HepG2 (cell line): Measurements from ENCODE around the gene ROM1. TPM values are rescaled to one million over a fixed set of nuclear protein-coding genes. Genes with fewer than 3 reads are reported as not detected.

Experiments
- ATAC-seq: fragments of 200-7000 bp; cut with Tn5 transposase; 3 replicates; pipeline ENCODE4 v1.9.1; 2020; ENCODE audit warnings: mild to moderate bottlenecking, moderate library complexity
- BruUV-seq: library from RNA; stranded (reverse); fragments of 400-500 nt; replicated peaks from 2 replicates; lab custom pipeline; 2021; lab: Mats Ljungman, UMichigan
- CTCF ChIA-PET: fragments of 300-600 bp; formaldehyde crosslinking; extraction: SDS; loops from one replicate; lab custom pipeline; 2021; ENCODE audit warnings: low total read pairs, inconsistent platforms, low intra/inter-chr PET ratio; lab: Yijun Ruan, JAX
- POLR2A ChIA-PET: fragments of 350-600 bp; sonication (Branson Sonifier 250); formaldehyde crosslinking; loops from one replicate; lab custom pipeline; 2020; ENCODE audit warnings: antibody characterized with exemption, inconsistent platforms; lab: Yijun Ruan, JAX
- DNase-seq: peaks from one replicate; pipeline ENCODE4 v3.0.0-alpha.2; 2015; ENCODE audit warnings: low spot score
- FAIRE-seq: peaks from 3 replicates; lab custom pipeline; 2011; peaks lifted over from hg19 to GRCh38; lab: Jason Lieb, UNC
- H2AFZ ChIP-seq: one replicate; pipeline ENCODE4 v1.6.1; 2011; ENCODE audit warnings: low read length, inconsistent platforms
- H3K27ac ChIP-seq: fragments of 300-600 bp; 3 replicates; pipeline ENCODE4 v1.8.0; 2011; ENCODE audit warnings: mixed run types, mild to moderate bottlenecking, mixed read lengths, low read length, inconsistent platforms; ENCODE audit not compliant: insufficient read depth; ENCODE audit errors: extremely low read length
- H3K27me3 ChIP-seq, 2 experiments: fragments of 200-600 bp in 1 of 2; 2 replicates in 1 of 2; 3 replicates in 1 of 2; pipeline versions ENCODE4 v1.6.0 to v1.8.0; 2011; ENCODE audit warnings: low read length in 2 of 2, mild to moderate bottlenecking in 2 of 2, moderate library complexity in 2 of 2, inconsistent platforms in 1 of 2; ENCODE audit not compliant: insufficient read depth in 2 of 2, control insufficient read depth in 1 of 2
- H3K36me3 ChIP-seq, 2 experiments: fragments of 200-600 bp in 1 of 2; replicated peaks in 1 of 2; 2 replicates in 1 of 2; 3 replicates in 1 of 2; pipeline versions ENCODE4 v1.5.1 to v1.8.0; 2011; ENCODE audit warnings: low read length in 2 of 2, inconsistent platforms in 1 of 2; ENCODE audit not compliant: insufficient read depth in 2 of 2, control insufficient read depth in 1 of 2
- H3K4me1 ChIP-seq: 2 replicates; pipeline ENCODE4 v1.5.1; 2012; ENCODE audit warnings: low read length, inconsistent platforms; ENCODE audit not compliant: insufficient read depth
- H3K4me2 ChIP-seq: 2 replicates; pipeline ENCODE4 v1.6.0; 2011; ENCODE audit warnings: low read depth, low read length, inconsistent platforms
- H3K4me3 ChIP-seq, 3 experiments: fragments of 200-600 bp in 1 of 3; sonication (generic), shearing (Covaris generic) in 1 of 3; replicated peaks in 1 of 3; 2 replicates each; pipeline ENCODE4 v1.5.1; 2011 to 2016; ENCODE audit warnings: low read length in 3 of 3, inconsistent platforms in 2 of 3, low read depth in 2 of 3, mild to moderate bottlenecking in 2 of 3, control low read depth in 1 of 3, mixed read lengths in 1 of 3; ENCODE audit not compliant: insufficient read depth in 1 of 3
- H3K79me2 ChIP-seq: one replicate; pipeline ENCODE4 v1.6.1; 2011; ENCODE audit warnings: low read length, inconsistent platforms; ENCODE audit not compliant: insufficient read depth
- H3K9ac ChIP-seq: 2 replicates; pipeline ENCODE4 v1.6.0; 2011; ENCODE audit warnings: mild to moderate bottlenecking, low read depth, low read length, inconsistent platforms; ENCODE audit not compliant: insufficient read depth
- H3K9me3 ChIP-seq: 2 replicates; pipeline ENCODE4 v1.5.1; 2012; ENCODE audit warnings: mild to moderate bottlenecking, low read length
- H4K20me1 ChIP-seq: 2 replicates; pipeline ENCODE4 v1.6.0; 2011; ENCODE audit warnings: inconsistent platforms, mild to moderate bottlenecking, low read length, moderate library complexity; ENCODE audit not compliant: insufficient read depth
- ARNT ChIP-seq: fragments of 450-650 bp; IDR thresholded peaks from 2 replicates; pipeline ENCODE4 v1.6.1; 2017
- BORCS8-MEF2B ChIP-seq: sonication (generic); formaldehyde crosslinking; IDR thresholded peaks from 2 replicates; pipeline ENCODE4 v1.8.0; 2022; ENCODE audit warnings: mild to moderate bottlenecking, missing genetic modification reagents
- HDAC6 ChIP-seq: fragments of 200-600 bp; sonication (generic); IDR thresholded peaks from 2 replicates; pipeline ENCODE4 v1.7.0; 2017; ENCODE audit warnings: mild to moderate bottlenecking, antibody characterized with exemption, low read length, low read depth
- HINFP ChIP-seq: sonication (generic); formaldehyde crosslinking; IDR thresholded peaks from 2 replicates; pipeline ENCODE4 v1.4.0; 2020; ENCODE audit warnings: low read depth, mild to moderate bottlenecking, missing genetic modification reagents
- JUN ChIP-seq: sonication (generic); formaldehyde crosslinking; IDR thresholded peaks from 2 replicates; pipeline ENCODE4 v1.4.0; 2020; ENCODE audit warnings: mild to moderate bottlenecking, missing genetic modification reagents
- KAT2B ChIP-seq: fragments of 150-350 bp; IDR thresholded peaks from 2 replicates; pipeline ENCODE4 v1.6.1; 2014; ENCODE audit warnings: low read depth, low read length, borderline replicate concordance
- PAF1 ChIP-seq: IDR thresholded peaks from 2 replicates; pipeline ENCODE4 v1.6.1; 2016; ENCODE audit warnings: missing genetic modification reagents, missing compliant biosample characterization
- SKI ChIP-seq: fragments of 450-650 bp; IDR thresholded peaks from one replicate; pipeline ENCODE4 v1.6.1; 2018; ENCODE audit warnings: mild to moderate bottlenecking; ENCODE audit not compliant: partially characterized antibody
- SMAD1 ChIP-seq: sonication (generic); formaldehyde crosslinking; IDR thresholded peaks from 2 replicates; pipeline ENCODE4 v1.4.0; 2020; ENCODE audit warnings: missing genetic modification reagents, low read depth, mild to moderate bottlenecking, borderline replicate concordance
- SP1 ChIP-seq, 2 experiments: fragments of 450-650 bp in 1 of 2; sonication (generic) in 1 of 2; formaldehyde crosslinking in 1 of 2; IDR thresholded peaks; 2 replicates each; pipeline versions ENCODE4 v1.4.0 to v1.6.1; 2016 to 2020; ENCODE audit warnings: missing genetic modification reagents in 1 of 2
- SP140L ChIP-seq: sonication (generic); formaldehyde crosslinking; IDR thresholded peaks from 2 replicates; pipeline ENCODE4 v1.4.0; 2020; ENCODE audit warnings: missing genetic modification reagents, borderline replicate concordance
- THYN1 ChIP-seq: sonication (generic); formaldehyde crosslinking; IDR thresholded peaks from 2 replicates; pipeline ENCODE4 v1.8.1; 2023; ENCODE audit warnings: low read depth, mild to moderate bottlenecking, moderate library complexity, missing genetic modification reagents, borderline replicate concordance
- TMF1 ChIP-seq: sonication (generic); formaldehyde crosslinking; IDR thresholded peaks from 2 replicates; pipeline ENCODE4 v1.8.1; 2022; ENCODE audit warnings: low read depth, missing genetic modification reagents
- YEATS2 ChIP-seq: sonication (generic); formaldehyde crosslinking; IDR thresholded peaks from 2 replicates; pipeline ENCODE4 v1.4.0; 2020; ENCODE audit warnings: missing genetic modification reagents, borderline replicate concordance
- ZBTB7B ChIP-seq: sonication (generic); formaldehyde crosslinking; IDR thresholded peaks from 2 replicates; pipeline ENCODE4 v1.4.0; 2020; ENCODE audit warnings: missing genetic modification reagents
- ZFP62 ChIP-seq: sonication (generic); formaldehyde crosslinking; IDR thresholded peaks from 2 replicates; pipeline ENCODE4 v1.4.0; 2020; ENCODE audit warnings: missing genetic modification reagents
- ZFX ChIP-seq: sonication (generic); formaldehyde crosslinking; IDR thresholded peaks from 2 replicates; pipeline ENCODE4 v1.4.0; 2020; ENCODE audit warnings: mild to moderate bottlenecking, low read depth, missing genetic modification reagents, moderate library complexity
- WGBS: methylation state at CpG from one replicate; pipeline ENCODE4 v1.1.6; 2017; ENCODE audit warnings: low lambda C conversion rate; 5-methylcytosine and 5-hydroxymethylcytosine counted together
- in situ Hi-C: cut with HindIII; loops from 2 replicates; pipeline ENCODE4 v1.10.0; 2017; ENCODE audit warnings: low pct_unique_long_range_greater_than_20kb; ENCODE audit not compliant: extremely low pct_ligation_motif_present
- intact Hi-C: fragments of 100-400 bp; cut with micrococcal nuclease; formaldehyde crosslinking; loops from one replicate; pipeline ENCODE4 v1.10.0; 2022; ENCODE audit not compliant: unreplicated experiment
- polyA plus RNA-seq, 8 experiments: library from polyadenylated mRNA; depleted of rRNA in 3 of 8; stranded (reverse) in 7 of 8; unstranded in 1 of 8; fragments of >200 nt; fragmentation: Illumina TruSeq in 4 of 8; extraction: Trizol in 4 of 8; gene quantifications; 2 replicates each; pipeline versions ENCODE4 v1.2.1 to v1.2.3, GENCODE V29; 2011 to 2016; ENCODE audit warnings: low read depth in 4 of 8, missing spikeins in 1 of 8, mixed read lengths in 1 of 8; ENCODE audit not compliant: insufficient read depth in 1 of 8
- total RNA-seq, 5 experiments: library from RNA; depleted of rRNA; stranded (reverse); fragments of >200 nt; fragmentation: Illumina TruSeq; extraction: Trizol; gene quantifications; 2 replicates each; pipeline ENCODE4 v1.2.3, GENCODE V29; 2016; ENCODE audit warnings: low read depth in 1 of 5
- TF ChIP-seq, protein P1 (sequence below): sonication (generic); formaldehyde crosslinking; IDR thresholded peaks from 2 replicates; pipeline ENCODE4 v1.5.0; 2020; ENCODE audit warnings: missing genetic modification reagents, mild to moderate bottlenecking, borderline replicate concordance

The ROM1 gene
- total and polyA plus RNA-seq, 2 of the 13 experiments (the other 11 are each of a cell fraction or from before 2014, with no cell fraction given) = 1.2 to 2.4 TPM

- TF ChIP-seq THYN1 = no peak
- no peak for TF ChIP-seq BORCS8-MEF2B
- no peak for TF ChIP-seq ARNT
- TF ChIP-seq HDAC6 = no peak
- no peak for TF ChIP-seq SP140L (CRISPR knock-in tag)
- TF ChIP-seq SMAD1 (CRISPR knock-in tag) = no peak
- TF ChIP-seq ZFX (CRISPR knock-in tag) = no peak
- no peak for TF ChIP-seq ZBTB7B (CRISPR knock-in tag)
- no peak for TF ChIP-seq YEATS2 (CRISPR knock-in tag)
- no peak for TF ChIP-seq JUN (CRISPR knock-in tag)
- no peak for TF ChIP-seq TMF1 (CRISPR knock-in tag)
- TF ChIP-seq ZFP62 (CRISPR knock-in tag) = no peak
- no peak for TF ChIP-seq SP1 (IDR thresholded peaks at IDR 0.05)
- TF ChIP-seq SP1 (CRISPR knock-in tag; IDR thresholded peaks at IDR 0.05) = no peak
- TF ChIP-seq PAF1 (CRISPR knock-in tag) = no peak
- TF ChIP-seq, protein P1, sequence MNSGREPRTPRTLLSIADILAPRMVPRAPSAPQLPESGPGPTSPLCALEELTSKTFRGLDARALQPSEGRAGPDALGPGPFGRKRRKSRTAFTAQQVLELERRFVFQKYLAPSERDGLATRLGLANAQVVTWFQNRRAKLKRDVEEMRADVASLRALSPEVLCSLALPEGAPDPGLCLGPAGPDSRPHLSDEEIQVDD (CRISPR knock-in tag) = no peak
- TF ChIP-seq HINFP (CRISPR knock-in tag) = no peak
- TF ChIP-seq SKI = no peak
- no peak for TF ChIP-seq KAT2B
- FAIRE-seq (no peak), DNase-seq (no peak), ATAC-seq (no peak)
- no peak overlapping the region for H3K4me3 ChIP-seq
- BruUV-seq = no TSS peak
- ChIA-PET CTCF (no interaction called here), POLR2A (interaction anchor here (0.7 kb wide), 1 partner anchor 8 kb away, joined by 3 read pairs; no protein-coding TSS in a partner anchor)
- no peak overlapping the region for H2AFZ ChIP-seq
- in situ Hi-C loops = no loop called here
- H4K20me1 ChIP-seq = no peaks in the 10 kb centered on the region
- H3K4me1 ChIP-seq = peaks cover 50% of the 10 kb centered on the region
- intact Hi-C loops = no loop called here
- H3K27me3 ChIP-seq = no peaks in the 10 kb centered on the region; a peak in 1 of 5 replicates
- WGBS = 89% methylated on average over 4 of the region's 4 CpGs
- no peaks in the 10 kb centered on the region for H3K9me3 ChIP-seq
- H3K36me3 ChIP-seq = no peaks in the 10 kb centered on the region; a peak in 2 of 5 replicates
- no peak overlapping the region for H3K4me2 ChIP-seq
- H3K27ac ChIP-seq = no peak overlapping the region
- H3K9ac ChIP-seq = no peak overlapping the region
- H3K79me2 ChIP-seq = peaks cover 2% of the 10 kb centered on the region
Observed at GRCh38 chr11:62607714-62608113, 5.3 kb upstream of the ROM1 start.
